Cerebellar cortex (tissue), 1 donor: ENCODE results near the gene LAYN.

Experiments
- DNase-seq: peaks from one replicate; pipeline ENCODE4 v3.0.0-alpha.2; 2015; ENCODE audit warnings: low spot score

The LAYN gene, protein sequence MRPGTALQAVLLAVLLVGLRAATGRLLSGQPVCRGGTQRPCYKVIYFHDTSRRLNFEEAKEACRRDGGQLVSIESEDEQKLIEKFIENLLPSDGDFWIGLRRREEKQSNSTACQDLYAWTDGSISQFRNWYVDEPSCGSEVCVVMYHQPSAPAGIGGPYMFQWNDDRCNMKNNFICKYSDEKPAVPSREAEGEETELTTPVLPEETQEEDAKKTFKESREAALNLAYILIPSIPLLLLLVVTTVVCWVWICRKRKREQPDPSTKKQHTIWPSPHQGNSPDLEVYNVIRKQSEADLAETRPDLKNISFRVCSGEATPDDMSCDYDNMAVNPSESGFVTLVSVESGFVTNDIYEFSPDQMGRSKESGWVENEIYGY

DNA sequence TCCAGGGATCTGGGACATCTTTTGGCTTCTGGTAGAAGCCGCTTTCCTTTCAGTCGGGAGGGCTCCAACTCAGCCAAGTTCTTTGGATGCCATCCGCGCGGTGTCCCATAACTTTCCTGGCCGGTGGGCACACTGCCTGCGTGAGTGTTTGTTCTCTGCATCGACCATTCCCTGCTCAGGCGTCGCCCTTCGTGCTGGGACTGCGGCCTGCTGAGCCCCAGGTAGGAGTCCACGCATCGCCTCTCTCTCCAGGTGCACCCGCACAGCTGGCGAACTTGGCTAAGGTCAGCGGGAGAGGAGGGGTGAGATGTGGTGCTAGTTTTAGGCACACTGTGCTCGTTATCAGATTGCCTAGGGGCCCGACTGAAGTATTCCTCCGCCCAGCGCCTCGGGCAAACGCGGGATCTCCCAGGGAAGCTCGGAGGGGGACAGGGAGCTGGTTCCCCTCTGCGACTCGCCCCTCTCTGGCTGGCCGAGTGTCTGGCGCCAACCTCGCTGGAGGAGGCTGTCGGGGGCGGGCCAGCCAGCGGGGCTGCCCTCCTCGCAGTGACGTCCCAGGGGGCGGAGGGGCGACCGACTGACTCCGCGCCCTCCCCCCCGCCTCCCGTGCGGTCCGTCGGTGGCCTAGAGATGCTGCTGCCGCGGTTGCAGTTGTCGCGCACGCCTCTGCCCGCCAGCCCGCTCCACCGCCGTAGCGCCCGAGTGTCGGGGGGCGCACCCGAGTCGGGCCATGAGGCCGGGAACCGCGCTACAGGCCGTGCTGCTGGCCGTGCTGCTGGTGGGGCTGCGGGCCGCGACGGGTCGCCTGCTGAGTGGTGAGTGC lies at the start of gene LAYN:
Gene LAYN (plus strand): TSS at position 607 of the 823 bp plus-strand sequence. CDS start 124 bp downstream, at position 731.
- DNase-seq = no peak

GRCh38 chr11:111494040-111494439 lies 46.5 kb upstream of the LAYN start:
- DNase-seq = no peak

- DNase-seq = no peak
These were observed 41.0 kb upstream of the LAYN start for GRCh38 chr11:111499483-111499882.

GRCh38 chr11:111500481-111500880 lies 40.0 kb upstream of the LAYN start:
- DNase-seq = no peak

GRCh38 chr11:111502611-111503010 lies 37.9 kb upstream of the LAYN start:
- DNase-seq = no peak

- DNase-seq = peak; percentile 45
These were observed 30.2 kb upstream of the LAYN start for GRCh38 chr11:111510311-111510710.

- no peak for DNase-seq
These were observed 28.0 kb upstream of the LAYN start, which contains the start of gene BTG4 for GRCh38 chr11:111512296-111513239. Gene BTG4 (minus strand): TSS chr11:111512386. CDS start chr11:111498776, 13,610 bp downstream.

DNA sequence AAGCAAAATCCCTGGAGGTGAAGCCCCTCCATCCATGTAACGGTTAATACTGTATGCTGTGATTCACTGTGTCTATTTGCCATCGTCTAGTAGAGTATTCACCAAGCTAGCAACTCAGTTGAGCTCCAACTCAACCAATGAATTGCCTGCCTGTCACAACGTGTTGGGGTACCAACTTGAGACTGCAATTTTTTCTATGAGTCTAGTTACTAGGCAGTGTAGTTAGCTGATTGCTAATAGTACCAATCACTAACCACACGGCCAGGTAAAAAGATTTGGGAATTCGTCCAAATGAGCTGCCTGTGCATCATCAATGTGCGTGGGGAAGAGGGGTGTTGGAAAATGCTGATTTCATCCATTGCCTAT lies 27.3 kb upstream of the LAYN start:
- DNase-seq = no peak

DNA sequence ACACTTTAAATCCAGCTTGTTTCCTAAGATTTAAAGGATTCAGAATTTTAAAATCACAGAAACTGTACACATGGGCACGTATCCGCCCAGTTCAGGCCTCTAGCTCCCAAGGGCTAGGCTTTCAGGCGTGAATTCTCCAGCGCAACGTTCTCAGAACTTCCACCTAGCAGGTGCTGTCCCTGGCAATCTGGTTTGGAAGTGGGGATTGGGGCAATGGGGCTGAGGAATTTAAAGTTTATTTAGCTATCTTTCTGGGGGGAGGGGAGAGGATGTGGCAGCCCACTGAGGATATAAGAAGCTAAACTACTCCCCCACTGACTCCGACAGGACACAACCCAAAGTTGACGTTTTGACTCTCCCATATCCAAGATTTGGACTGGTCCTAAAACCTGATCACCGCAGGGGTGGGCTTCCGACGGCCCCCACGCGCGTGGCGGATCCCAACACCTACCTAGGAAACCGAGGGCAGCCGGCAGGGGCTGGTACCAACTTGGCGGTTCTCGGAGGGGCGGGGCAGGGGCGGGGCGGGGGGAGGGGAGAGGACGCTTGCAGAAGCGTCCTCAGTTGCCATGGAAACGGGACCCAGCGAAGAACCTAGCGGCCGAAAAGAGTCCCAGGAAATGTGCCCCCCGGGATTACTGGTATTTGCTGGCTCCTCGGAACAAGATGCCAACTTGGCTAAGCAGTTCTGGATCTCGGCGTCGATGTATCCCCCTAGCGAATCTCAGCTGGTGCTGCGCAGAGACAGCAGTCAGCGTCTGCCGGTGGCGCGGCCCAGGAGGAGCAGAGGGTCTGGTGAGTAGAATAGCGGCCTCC lies 26.1 kb upstream of the LAYN start, which contains the start of gene HOATZ:
Gene HOATZ (plus strand): TSS at position 563 of the 816 bp plus-strand sequence. CDS start 7 bp downstream, at position 570.
- DNase-seq = no peak

- no peak for DNase-seq
These were observed 24.9 kb upstream of the LAYN start for GRCh38 chr11:111515591-111515990.

DNA sequence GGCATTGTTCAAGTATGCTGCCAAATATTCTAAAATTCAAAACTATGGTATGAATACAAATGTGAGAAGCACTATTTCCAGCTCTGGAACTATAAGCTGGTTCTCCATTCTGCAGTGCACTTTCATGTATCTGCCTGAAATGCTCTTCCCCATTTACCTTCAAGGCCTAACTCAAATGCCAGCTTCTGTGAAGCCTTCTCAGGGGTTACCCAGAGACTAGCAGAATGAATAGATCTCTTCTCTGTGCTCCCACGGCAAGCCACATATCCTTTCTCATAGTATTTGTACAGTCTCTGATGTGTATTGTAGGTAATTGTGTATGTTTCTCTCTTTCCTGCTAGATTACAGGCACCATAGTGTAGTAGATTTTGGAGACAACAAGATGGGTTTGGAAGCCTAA lies 21.9 kb upstream of the LAYN start:
- no peak for DNase-seq

DNA sequence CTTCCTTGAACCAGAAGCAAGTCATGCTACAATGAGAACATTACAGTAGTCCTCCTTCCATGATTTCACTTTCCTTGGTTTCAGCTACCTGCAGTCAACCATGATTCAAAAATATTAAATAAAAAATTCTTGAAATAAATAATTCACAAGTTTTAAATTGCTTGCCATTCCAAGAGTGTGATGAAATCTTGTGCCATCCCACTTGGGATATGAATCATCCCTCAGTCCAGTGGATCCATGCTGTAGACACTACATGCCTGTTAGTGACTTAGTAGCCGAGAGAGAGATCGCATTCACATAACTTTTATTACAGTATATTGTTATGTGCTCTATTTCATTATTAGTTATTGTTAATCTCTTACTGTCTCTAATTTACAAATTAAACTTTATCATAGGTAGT lies 20.0 kb upstream of the LAYN start:
- DNase-seq = no peak

DNA sequence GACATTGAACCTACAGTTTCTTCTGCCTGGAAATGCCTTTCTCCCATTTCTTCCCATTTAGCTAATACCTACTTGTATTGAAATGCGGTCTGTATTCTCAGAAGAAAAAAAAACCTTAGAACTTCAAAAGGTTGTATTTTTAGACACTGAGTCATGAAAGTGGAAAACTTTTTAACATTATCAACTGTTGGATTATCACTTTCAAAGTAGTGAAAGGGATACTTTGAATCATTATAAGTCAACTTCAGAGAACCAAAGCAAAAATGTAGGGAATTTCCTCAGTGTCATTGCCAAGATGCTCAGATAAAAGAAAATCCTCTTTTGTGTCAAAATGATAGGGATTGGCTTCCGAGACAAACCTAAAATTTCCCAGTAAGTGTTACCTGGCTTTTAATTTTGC lies 19.4 kb upstream of the LAYN start:
- DNase-seq = no peak

DNA sequence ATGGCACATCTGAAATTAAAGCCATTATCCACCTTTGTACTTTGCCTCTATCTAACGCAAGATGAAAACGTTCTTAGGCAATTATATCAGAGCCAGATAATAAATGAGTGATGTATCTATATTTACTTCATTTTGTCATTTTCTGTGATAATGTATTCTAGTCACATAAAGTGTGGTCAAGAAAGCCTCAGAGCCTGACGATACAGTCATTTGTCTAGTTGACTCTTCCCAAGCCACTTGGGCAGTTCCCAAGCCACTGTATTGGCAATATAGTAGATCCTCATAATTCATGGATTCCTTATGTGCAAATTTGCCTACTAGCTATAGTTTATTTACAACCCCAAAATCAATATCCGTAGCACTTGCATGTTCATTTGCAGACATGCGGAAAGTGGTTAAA lies 18.1 kb upstream of the LAYN start:
- no peak for DNase-seq

GRCh38 chr11:111523343-111523742 lies 17.2 kb upstream of the LAYN start:
- DNase-seq = no peak

- DNase-seq = no peak
These were observed 16.5 kb upstream of the LAYN start for GRCh38 chr11:111524056-111524455.

DNA sequence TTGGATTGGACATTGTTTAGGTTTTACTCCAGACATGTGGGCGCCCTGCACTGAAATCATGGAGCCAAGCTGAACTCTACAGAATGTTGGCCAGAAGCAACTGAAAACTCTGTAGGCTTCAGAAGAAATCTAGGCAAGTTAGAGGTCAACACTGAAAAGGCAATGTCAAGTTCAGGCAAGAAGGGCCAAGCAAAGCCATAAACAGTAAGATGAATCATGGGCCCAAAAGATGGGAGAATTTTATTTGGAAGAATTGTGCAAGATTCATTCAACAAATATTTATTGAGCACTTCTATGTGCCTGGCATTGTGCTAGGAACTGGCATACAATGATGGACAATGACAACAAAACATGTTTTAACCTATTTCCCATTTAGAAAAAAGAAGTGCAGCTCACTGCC lies 15.1 kb upstream of the LAYN start:
- no peak for DNase-seq

DNA sequence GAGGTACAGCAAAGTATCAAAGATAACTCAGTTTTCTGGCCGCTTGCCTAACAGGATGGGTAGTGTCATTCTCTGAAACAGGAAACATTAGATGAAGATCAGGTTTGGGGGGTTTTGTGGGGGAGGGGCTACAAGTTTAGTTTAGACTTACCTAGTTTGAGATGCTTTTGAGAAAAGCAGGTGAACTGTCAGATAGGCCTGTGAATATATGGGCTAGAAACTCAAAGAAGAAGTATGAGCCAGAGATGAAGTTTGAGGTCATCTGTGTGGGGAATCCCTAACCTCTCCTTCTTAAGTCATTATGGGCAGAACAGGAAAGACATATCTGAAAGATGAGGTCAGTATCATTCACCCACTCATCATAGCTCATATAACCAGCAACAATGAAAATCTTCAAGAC lies 14.0 kb upstream of the LAYN start:
- no peak for DNase-seq

DNA sequence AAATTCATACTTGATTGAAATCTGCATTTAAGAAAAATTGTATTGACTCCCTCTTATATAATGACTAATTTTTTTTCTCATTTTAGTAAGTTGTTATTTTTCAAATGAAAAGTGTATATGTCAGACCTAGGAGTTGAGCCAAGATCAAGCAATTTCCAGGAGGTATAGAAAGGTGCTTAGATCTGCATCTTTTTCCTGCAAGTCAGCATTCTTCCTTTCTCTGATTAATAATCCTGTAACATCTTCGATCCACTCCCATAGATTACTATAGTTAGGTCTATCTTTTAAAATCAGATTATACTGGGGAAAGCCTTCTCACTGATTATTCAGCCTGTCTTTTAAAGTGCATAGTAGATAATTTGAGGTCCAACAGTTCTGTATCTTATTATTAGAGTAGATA lies 13.2 kb upstream of the LAYN start:
- no peak for DNase-seq

DNA sequence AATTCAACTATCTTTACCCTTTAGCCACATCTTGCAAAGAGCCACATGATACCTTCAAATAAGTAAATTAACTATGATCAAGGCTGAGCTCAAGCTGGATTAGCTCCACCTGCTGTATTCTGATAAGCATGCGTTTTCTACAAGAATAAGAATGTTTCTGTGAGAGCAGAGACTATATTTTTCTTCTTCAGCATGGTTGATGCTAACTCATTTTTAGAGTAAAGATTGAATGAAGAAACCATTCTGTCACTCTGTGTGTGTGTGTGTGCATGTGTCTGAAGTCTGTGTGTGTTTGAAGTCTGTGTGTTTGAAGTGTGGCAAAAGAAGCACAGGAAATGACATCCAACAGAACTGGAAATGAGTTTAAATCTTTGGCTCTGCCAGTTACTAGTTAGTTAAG lies 12.0 kb upstream of the LAYN start:
- no peak for DNase-seq

- peak; percentile 57 for DNase-seq
These were observed 10.4 kb upstream of the LAYN start for GRCh38 chr11:111530091-111530490.
